HepG2 (cell line): ENCODE measurements around the gene ETF1. TPM values are rescaled to one million over a fixed set of nuclear protein-coding genes. Genes with fewer than 3 reads are reported as not detected.

Experiments used
- ATAC-seq: fragments of 200-7000 bp; cut with Tn5 transposase; 3 replicates; pipeline ENCODE4 v1.9.1; 2020; ENCODE audit warnings: mild to moderate bottlenecking, moderate library complexity
- BruUV-seq: library from RNA; stranded (reverse); fragments of 400-500 nt; replicated peaks from 2 replicates; lab custom pipeline; 2021; lab: Mats Ljungman, UMichigan
- CTCF ChIA-PET: fragments of 300-600 bp; formaldehyde crosslinking; extraction: SDS; loops from one replicate; lab custom pipeline; 2021; ENCODE audit warnings: low total read pairs, inconsistent platforms, low intra/inter-chr PET ratio; lab: Yijun Ruan, JAX
- POLR2A ChIA-PET: fragments of 350-600 bp; sonication (Branson Sonifier 250); formaldehyde crosslinking; loops from one replicate; lab custom pipeline; 2020; ENCODE audit warnings: antibody characterized with exemption, inconsistent platforms; lab: Yijun Ruan, JAX
- DNase-seq: peaks from one replicate; pipeline ENCODE4 v3.0.0-alpha.2; 2015; ENCODE audit warnings: low spot score
- FAIRE-seq: peaks from 3 replicates; lab custom pipeline; 2011; peaks lifted over from hg19 to GRCh38; lab: Jason Lieb, UNC
- H2AFZ ChIP-seq: one replicate; pipeline ENCODE4 v1.6.1; 2011; ENCODE audit warnings: low read length, inconsistent platforms
- H3K27ac ChIP-seq: fragments of 300-600 bp; 3 replicates; pipeline ENCODE4 v1.8.0; 2011; ENCODE audit warnings: mixed run types, mild to moderate bottlenecking, mixed read lengths, low read length, inconsistent platforms; ENCODE audit not compliant: insufficient read depth; ENCODE audit errors: extremely low read length
- H3K27me3 ChIP-seq, 2 experiments: fragments of 200-600 bp in 1 of 2; 2 replicates in 1 of 2; 3 replicates in 1 of 2; pipeline versions ENCODE4 v1.6.0 to v1.8.0; 2011; ENCODE audit warnings: low read length in 2 of 2, mild to moderate bottlenecking in 2 of 2, moderate library complexity in 2 of 2, inconsistent platforms in 1 of 2; ENCODE audit not compliant: insufficient read depth in 2 of 2, control insufficient read depth in 1 of 2
- H3K36me3 ChIP-seq, 2 experiments: fragments of 200-600 bp in 1 of 2; replicated peaks in 1 of 2; 2 replicates in 1 of 2; 3 replicates in 1 of 2; pipeline versions ENCODE4 v1.5.1 to v1.8.0; 2011; ENCODE audit warnings: low read length in 2 of 2, inconsistent platforms in 1 of 2; ENCODE audit not compliant: insufficient read depth in 2 of 2, control insufficient read depth in 1 of 2
- H3K4me1 ChIP-seq: 2 replicates; pipeline ENCODE4 v1.5.1; 2012; ENCODE audit warnings: low read length, inconsistent platforms; ENCODE audit not compliant: insufficient read depth
- H3K4me2 ChIP-seq: 2 replicates; pipeline ENCODE4 v1.6.0; 2011; ENCODE audit warnings: low read depth, low read length, inconsistent platforms
- H3K4me3 ChIP-seq, 3 experiments: fragments of 200-600 bp in 1 of 3; sonication (generic), shearing (Covaris generic) in 1 of 3; replicated peaks in 1 of 3; 2 replicates each; pipeline ENCODE4 v1.5.1; 2011 to 2016; ENCODE audit warnings: low read length in 3 of 3, inconsistent platforms in 2 of 3, low read depth in 2 of 3, mild to moderate bottlenecking in 2 of 3, control low read depth in 1 of 3, mixed read lengths in 1 of 3; ENCODE audit not compliant: insufficient read depth in 1 of 3
- H3K79me2 ChIP-seq: one replicate; pipeline ENCODE4 v1.6.1; 2011; ENCODE audit warnings: low read length, inconsistent platforms; ENCODE audit not compliant: insufficient read depth
- H3K9ac ChIP-seq: 2 replicates; pipeline ENCODE4 v1.6.0; 2011; ENCODE audit warnings: mild to moderate bottlenecking, low read depth, low read length, inconsistent platforms; ENCODE audit not compliant: insufficient read depth
- H3K9me3 ChIP-seq: 2 replicates; pipeline ENCODE4 v1.5.1; 2012; ENCODE audit warnings: mild to moderate bottlenecking, low read length
- H4K20me1 ChIP-seq: 2 replicates; pipeline ENCODE4 v1.6.0; 2011; ENCODE audit warnings: inconsistent platforms, mild to moderate bottlenecking, low read length, moderate library complexity; ENCODE audit not compliant: insufficient read depth
- GATAD2A ChIP-seq: IDR thresholded peaks from 2 replicates; pipeline ENCODE4 v1.6.1; 2016
- JUN ChIP-seq: sonication (generic); formaldehyde crosslinking; IDR thresholded peaks from 2 replicates; pipeline ENCODE4 v1.4.0; 2020; ENCODE audit warnings: mild to moderate bottlenecking, missing genetic modification reagents
- POLR2AphosphoS5 ChIP-seq: IDR thresholded peaks from 2 replicates; pipeline ENCODE4 v1.6.1; 2012; ENCODE audit warnings: low read depth, low read length
- SMYD3 ChIP-seq: sonication (generic); formaldehyde crosslinking; IDR thresholded peaks from 2 replicates; pipeline ENCODE4 v1.8.1; 2023; ENCODE audit warnings: mild to moderate bottlenecking, missing genetic modification reagents
- SNRNP70 ChIP-seq: fragments of 200-400 bp; formaldehyde crosslinking; IDR thresholded peaks from 2 replicates; pipeline ENCODE4 v1.6.1; 2017; ENCODE audit warnings: mild to moderate bottlenecking, low read depth, low read length, moderate library complexity
- YY1 ChIP-seq: IDR thresholded peaks from 2 replicates; pipeline ENCODE4 v1.6.1; 2011; ENCODE audit warnings: low read length, low read depth, moderate library complexity, mild to moderate bottlenecking; ENCODE audit not compliant: insufficient read depth, insufficient replicate concordance
- ZNF672 ChIP-seq: sonication (generic); formaldehyde crosslinking; IDR thresholded peaks from 2 replicates; pipeline ENCODE4 v1.8.1; 2022; ENCODE audit warnings: missing genetic modification reagents
- ZNF788 ChIP-seq: sonication (generic); formaldehyde crosslinking; IDR thresholded peaks from 2 replicates; pipeline ENCODE4 v1.5.0; 2020; ENCODE audit warnings: mild to moderate bottlenecking, missing genetic modification reagents, borderline replicate concordance
- WGBS: methylation state at CpG from one replicate; pipeline ENCODE4 v1.1.6; 2017; ENCODE audit warnings: low lambda C conversion rate; 5-methylcytosine and 5-hydroxymethylcytosine counted together
- in situ Hi-C: cut with HindIII; loops from 2 replicates; pipeline ENCODE4 v1.10.0; 2017; ENCODE audit warnings: low pct_unique_long_range_greater_than_20kb; ENCODE audit not compliant: extremely low pct_ligation_motif_present
- intact Hi-C: fragments of 100-400 bp; cut with micrococcal nuclease; formaldehyde crosslinking; loops from one replicate; pipeline ENCODE4 v1.10.0; 2022; ENCODE audit not compliant: unreplicated experiment
- polyA plus RNA-seq, 8 experiments: library from polyadenylated mRNA; depleted of rRNA in 3 of 8; stranded (reverse) in 7 of 8; unstranded in 1 of 8; fragments of >200 nt; fragmentation: Illumina TruSeq in 4 of 8; extraction: Trizol in 4 of 8; gene quantifications; 2 replicates each; pipeline versions ENCODE4 v1.2.1 to v1.2.3, GENCODE V29; 2011 to 2016; ENCODE audit warnings: low read depth in 4 of 8, missing spikeins in 1 of 8, mixed read lengths in 1 of 8; ENCODE audit not compliant: insufficient read depth in 1 of 8
- total RNA-seq, 5 experiments: library from RNA; depleted of rRNA; stranded (reverse); fragments of >200 nt; fragmentation: Illumina TruSeq; extraction: Trizol; gene quantifications; 2 replicates each; pipeline ENCODE4 v1.2.3, GENCODE V29; 2016; ENCODE audit warnings: low read depth in 1 of 5
- TF ChIP-seq, protein P1 (sequence below): IDR thresholded peaks from 2 replicates; pipeline ENCODE4 v1.6.1; 2018; ENCODE audit warnings: missing genetic modification reagents
- TF ChIP-seq, protein P2 (sequence below): fragments of 450-650 bp; IDR thresholded peaks from 2 replicates; pipeline ENCODE4 v1.6.1; 2017
- TF ChIP-seq, protein P3 (sequence below): sonication (generic); formaldehyde crosslinking; IDR thresholded peaks from 2 replicates; pipeline ENCODE4 v1.4.0; 2020; ENCODE audit warnings: mild to moderate bottlenecking, missing genetic modification reagents
- TF ChIP-seq, protein P4 (sequence below): sonication (generic); formaldehyde crosslinking; IDR thresholded peaks from 2 replicates; pipeline ENCODE4 v1.4.0; 2020; ENCODE audit warnings: missing genetic modification reagents

ETF1 gene
- total and polyA plus RNA-seq, 2 of the 13 experiments (the other 11 are each of a cell fraction or from before 2014, with no cell fraction given) = 52.1 to 184 TPM

DNA sequence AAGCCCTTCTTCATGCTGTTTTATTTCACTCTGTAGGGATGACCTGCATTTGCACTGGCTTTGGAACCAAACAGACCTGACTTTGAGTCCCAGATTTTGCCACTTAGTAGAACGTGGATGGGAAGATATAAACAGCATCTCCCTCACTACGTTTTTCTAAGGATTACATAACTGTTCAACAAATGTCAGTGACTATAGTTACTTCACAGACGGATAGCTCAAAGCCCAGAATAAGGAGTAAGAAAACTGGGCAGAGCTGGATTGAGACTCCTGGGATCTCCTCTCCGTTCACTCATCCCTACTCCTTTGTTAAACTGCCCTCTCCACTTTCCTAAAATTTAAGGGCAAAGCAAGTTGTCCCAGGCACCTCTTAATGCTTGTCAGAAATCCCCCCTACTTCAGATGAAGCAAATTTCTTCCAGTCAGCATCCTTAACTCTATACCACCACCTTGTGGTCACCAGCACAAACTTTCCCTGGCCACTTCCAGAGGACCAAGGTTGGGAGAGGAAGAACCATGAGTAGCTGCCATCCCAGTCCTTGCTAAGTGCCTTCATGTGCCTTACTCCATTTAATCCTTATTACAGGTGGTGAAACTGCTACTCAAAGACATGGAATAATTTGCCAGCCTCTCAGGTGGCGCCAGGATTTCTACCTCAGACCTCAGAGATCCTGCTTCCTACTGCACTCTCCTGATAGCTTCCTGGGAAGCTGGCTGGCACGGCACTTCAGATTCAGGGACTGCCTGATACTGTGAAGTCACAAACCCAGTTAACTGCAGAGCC, 39.4 kb downstream of the ETF1 start (continued):
- TF ChIP-seq, protein P1, sequence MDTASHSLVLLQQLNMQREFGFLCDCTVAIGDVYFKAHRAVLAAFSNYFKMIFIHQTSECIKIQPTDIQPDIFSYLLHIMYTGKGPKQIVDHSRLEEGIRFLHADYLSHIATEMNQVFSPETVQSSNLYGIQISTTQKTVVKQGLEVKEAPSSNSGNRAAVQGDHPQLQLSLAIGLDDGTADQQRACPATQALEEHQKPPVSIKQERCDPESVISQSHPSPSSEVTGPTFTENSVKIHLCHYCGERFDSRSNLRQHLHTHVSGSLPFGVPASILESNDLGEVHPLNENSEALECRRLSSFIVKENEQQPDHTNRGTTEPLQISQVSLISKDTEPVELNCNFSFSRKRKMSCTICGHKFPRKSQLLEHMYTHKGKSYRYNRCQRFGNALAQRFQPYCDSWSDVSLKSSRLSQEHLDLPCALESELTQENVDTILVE (CRISPR knock-in tag) = 0 out of 2 replicates have a peak, but pooled peaks have one; percentile 27
- TF ChIP-seq JUN (no peak), ZNF672 (CRISPR knock-in tag) (no peak), SNRNP70 (no peak), POLR2AphosphoS5 (no peak), GATAD2A (CRISPR knock-in tag) (peak; percentile 46), YY1 (no peak)
- TF ChIP-seq, protein P2, sequence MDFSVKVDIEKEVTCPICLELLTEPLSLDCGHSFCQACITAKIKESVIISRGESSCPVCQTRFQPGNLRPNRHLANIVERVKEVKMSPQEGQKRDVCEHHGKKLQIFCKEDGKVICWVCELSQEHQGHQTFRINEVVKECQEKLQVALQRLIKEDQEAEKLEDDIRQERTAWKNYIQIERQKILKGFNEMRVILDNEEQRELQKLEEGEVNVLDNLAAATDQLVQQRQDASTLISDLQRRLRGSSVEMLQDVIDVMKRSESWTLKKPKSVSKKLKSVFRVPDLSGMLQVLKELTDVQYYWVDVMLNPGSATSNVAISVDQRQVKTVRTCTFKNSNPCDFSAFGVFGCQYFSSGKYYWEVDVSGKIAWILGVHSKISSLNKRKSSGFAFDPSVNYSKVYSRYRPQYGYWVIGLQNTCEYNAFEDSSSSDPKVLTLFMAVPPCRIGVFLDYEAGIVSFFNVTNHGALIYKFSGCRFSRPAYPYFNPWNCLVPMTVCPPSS = no peak

DNA sequence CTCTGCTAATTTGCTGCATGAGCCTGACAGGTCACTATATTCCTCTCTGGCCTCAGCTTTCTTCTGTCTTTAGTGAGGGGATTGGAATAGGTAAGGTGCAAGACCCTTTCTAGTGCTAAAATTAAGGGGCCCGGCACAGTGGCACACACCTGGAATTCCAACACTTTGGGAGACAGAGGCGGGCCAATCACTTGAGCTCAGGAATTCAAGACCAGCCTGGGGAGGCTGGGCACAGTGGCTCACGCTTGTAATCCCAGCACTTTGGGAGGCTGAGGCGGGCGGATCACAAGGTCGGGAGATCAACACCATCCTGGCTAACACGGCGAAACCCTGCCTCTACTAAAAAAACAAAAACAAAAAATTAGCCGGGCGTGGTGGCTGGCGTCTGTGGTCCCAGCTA, 40.5 kb downstream of the ETF1 start:
- FAIRE-seq = no peak
- H3K27ac ChIP-seq = no peak overlapping the region
- peaks cover 48% of the 10 kb centered on the region for H3K4me1 ChIP-seq
- in situ Hi-C loops = loop anchor here (5.0 to 10.0 kb wide), 2 partner anchors 35 to 58 kb away; partner anchors contain the start of gene EGR1
- ChIA-PET POLR2A (interaction anchor here (1.0 to 3.7 kb wide), 4 partner anchors 10 to 57 kb away, joined by 4 to 25 read pairs (median 6); partner anchors contain the start of gene EGR1), CTCF (interaction anchor here (2.1 to 2.8 kb wide), 2 partner anchors 38 to 52 kb away, joined by 27 to 29 read pairs; partner anchors contain the start of gene EGR1)
- no peak overlapping the region for H3K4me2 ChIP-seq
- no TSS peak for BruUV-seq
- no peaks in the 10 kb centered on the region for H3K9me3 ChIP-seq
- no peak for DNase-seq
- WGBS = 85% methylated on average over 11 of the region's 11 CpGs
- no peak for ATAC-seq
- intact Hi-C loops = no loop called here
- H2AFZ ChIP-seq = no peak overlapping the region
- H4K20me1 ChIP-seq = no peaks in the 10 kb centered on the region
- no peak overlapping the region for H3K9ac ChIP-seq
- H3K79me2 ChIP-seq = no peaks in the 10 kb centered on the region
- H3K36me3 ChIP-seq = peaks cover 0 to 1% of the 10 kb centered on the region in 2 experiments; a peak in 2 of 5 replicates
- no peak overlapping the region for H3K4me3 ChIP-seq
- H3K27me3 ChIP-seq = no peaks in the 10 kb centered on the region
- TF ChIP-seq, protein P3, sequence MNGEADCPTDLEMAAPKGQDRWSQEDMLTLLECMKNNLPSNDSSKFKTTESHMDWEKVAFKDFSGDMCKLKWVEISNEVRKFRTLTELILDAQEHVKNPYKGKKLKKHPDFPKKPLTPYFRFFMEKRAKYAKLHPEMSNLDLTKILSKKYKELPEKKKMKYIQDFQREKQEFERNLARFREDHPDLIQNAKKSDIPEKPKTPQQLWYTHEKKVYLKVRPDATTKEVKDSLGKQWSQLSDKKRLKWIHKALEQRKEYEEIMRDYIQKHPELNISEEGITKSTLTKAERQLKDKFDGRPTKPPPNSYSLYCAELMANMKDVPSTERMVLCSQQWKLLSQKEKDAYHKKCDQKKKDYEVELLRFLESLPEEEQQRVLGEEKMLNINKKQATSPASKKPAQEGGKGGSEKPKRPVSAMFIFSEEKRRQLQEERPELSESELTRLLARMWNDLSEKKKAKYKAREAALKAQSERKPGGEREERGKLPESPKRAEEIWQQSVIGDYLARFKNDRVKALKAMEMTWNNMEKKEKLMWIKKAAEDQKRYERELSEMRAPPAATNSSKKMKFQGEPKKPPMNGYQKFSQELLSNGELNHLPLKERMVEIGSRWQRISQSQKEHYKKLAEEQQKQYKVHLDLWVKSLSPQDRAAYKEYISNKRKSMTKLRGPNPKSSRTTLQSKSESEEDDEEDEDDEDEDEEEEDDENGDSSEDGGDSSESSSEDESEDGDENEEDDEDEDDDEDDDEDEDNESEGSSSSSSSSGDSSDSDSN (CRISPR knock-in tag) = no peak
- TF ChIP-seq ZNF788 (CRISPR knock-in tag) (no peak), SMYD3 (CRISPR knock-in tag) (no peak)
- TF ChIP-seq, protein P4, sequence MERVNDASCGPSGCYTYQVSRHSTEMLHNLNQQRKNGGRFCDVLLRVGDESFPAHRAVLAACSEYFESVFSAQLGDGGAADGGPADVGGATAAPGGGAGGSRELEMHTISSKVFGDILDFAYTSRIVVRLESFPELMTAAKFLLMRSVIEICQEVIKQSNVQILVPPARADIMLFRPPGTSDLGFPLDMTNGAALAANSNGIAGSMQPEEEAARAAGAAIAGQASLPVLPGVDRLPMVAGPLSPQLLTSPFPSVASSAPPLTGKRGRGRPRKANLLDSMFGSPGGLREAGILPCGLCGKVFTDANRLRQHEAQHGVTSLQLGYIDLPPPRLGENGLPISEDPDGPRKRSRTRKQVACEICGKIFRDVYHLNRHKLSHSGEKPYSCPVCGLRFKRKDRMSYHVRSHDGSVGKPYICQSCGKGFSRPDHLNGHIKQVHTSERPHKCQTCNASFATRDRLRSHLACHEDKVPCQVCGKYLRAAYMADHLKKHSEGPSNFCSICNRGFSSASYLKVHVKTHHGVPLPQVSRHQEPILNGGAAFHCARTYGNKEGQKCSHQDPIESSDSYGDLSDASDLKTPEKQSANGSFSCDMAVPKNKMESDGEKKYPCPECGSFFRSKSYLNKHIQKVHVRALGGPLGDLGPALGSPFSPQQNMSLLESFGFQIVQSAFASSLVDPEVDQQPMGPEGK = no peak
